Mononuclear cell (primary cell): Measurements from ENCODE around the gene RAMACL. TPM values are rescaled to one million over a fixed set of nuclear protein-coding genes. Genes with fewer than 3 reads are reported as not detected.

Source experiments
- H3K27me3 ChIP-seq: 2 replicates; pipeline ENCODE4 v1.6.0; 2011; ENCODE audit warnings: low read length, control low read depth; ENCODE audit not compliant: insufficient read depth
- H3K4me1 ChIP-seq: 2 replicates; pipeline ENCODE4 v1.5.1; 2011; ENCODE audit warnings: mild to moderate bottlenecking, low read length, control low read depth; ENCODE audit not compliant: insufficient read depth
- H3K4me3 ChIP-seq: 2 replicates; pipeline ENCODE4 v1.5.1; 2011; ENCODE audit warnings: mild to moderate bottlenecking, low read length, moderate library complexity
- H3K9me3 ChIP-seq: 2 replicates; pipeline ENCODE4 v1.5.1; 2011; ENCODE audit warnings: low read depth, mild to moderate bottlenecking, control low read depth, low read length
- total RNA-seq: library from RNA; depleted of rRNA; stranded (reverse); fragments of >200 nt; gene quantifications from one replicate; pipeline ENCODE4 v1.2.3, GENCODE V29; 2012

Gene RAMACL
- total RNA-seq, 1 donor, result 0.73 TPM

GRCh38 chr6:166610069-166610468, 23.6 kb upstream of the RAMACL start:
- H3K4me1 ChIP-seq, result no peaks in the 10 kb centered on the region
- no peaks in the 10 kb centered on the region for H3K9me3 ChIP-seq
- H3K27me3 ChIP-seq, result no peaks in the 10 kb centered on the region
- H3K4me3 ChIP-seq, result no peak overlapping the region

GRCh38 chr6:166608774-166609173, 22.3 kb upstream of the RAMACL start:
- no peaks in the 10 kb centered on the region for H3K27me3 ChIP-seq
- H3K4me3 ChIP-seq, result no peak overlapping the region
- H3K9me3 ChIP-seq, result no peaks in the 10 kb centered on the region
- H3K4me1 ChIP-seq, result no peaks in the 10 kb centered on the region

- H3K27me3 ChIP-seq, result no peaks in the 10 kb centered on the region
- H3K9me3 ChIP-seq, result no peaks in the 10 kb centered on the region
- H3K4me3 ChIP-seq, result no peak overlapping the region
- H3K4me1 ChIP-seq, result no peaks in the 10 kb centered on the region
Measured at GRCh38 chr6:166605752-166606151, 19.3 kb upstream of the RAMACL start.

- Histone ChIP-seq H3K4me3 (no peak overlapping the region), H3K9me3 (no peaks in the 10 kb centered on the region), H3K4me1 (peaks cover under 1% of the 10 kb centered on the region), H3K27me3 (no peaks in the 10 kb centered on the region)
Measured at GRCh38 chr6:166604911-166605310, 18.4 kb upstream of the RAMACL start.

GRCh38 chr6:166604328-166604727, 17.9 kb upstream of the RAMACL start:
- H3K9me3 ChIP-seq, result no peaks in the 10 kb centered on the region
- H3K27me3 ChIP-seq, result no peaks in the 10 kb centered on the region
- peaks cover 6% of the 10 kb centered on the region for H3K4me1 ChIP-seq
- no peak overlapping the region for H3K4me3 ChIP-seq

GRCh38 chr6:166603043-166603690, 16.7 kb upstream of the RAMACL start:
- peaks cover 18% of the 10 kb centered on the region for H3K4me1 ChIP-seq
- no peak overlapping the region for H3K4me3 ChIP-seq
- no peaks in the 10 kb centered on the region for H3K9me3 ChIP-seq
- H3K27me3 ChIP-seq, result no peaks in the 10 kb centered on the region

- Histone ChIP-seq H3K27me3 (no peaks in the 10 kb centered on the region), H3K9me3 (no peaks in the 10 kb centered on the region), H3K4me3 (no peak overlapping the region), H3K4me1 (peaks cover 24% of the 10 kb centered on the region)
Measured at GRCh38 chr6:166601956-166602355, 15.5 kb upstream of the RAMACL start.

- Histone ChIP-seq H3K4me3 (no peak overlapping the region), H3K4me1 (peaks cover 24% of the 10 kb centered on the region), H3K27me3 (no peaks in the 10 kb centered on the region), H3K9me3 (no peaks in the 10 kb centered on the region)
Measured at GRCh38 chr6:166600931-166601330, 14.5 kb upstream of the RAMACL start.

- Histone ChIP-seq H3K27me3 (no peaks in the 10 kb centered on the region), H3K4me3 (no peak overlapping the region), H3K9me3 (no peaks in the 10 kb centered on the region), H3K4me1 (peaks cover 24% of the 10 kb centered on the region)
Measured at GRCh38 chr6:166599205-166599604, 12.7 kb upstream of the RAMACL start.

- no peak overlapping the region for H3K4me3 ChIP-seq
- no peaks in the 10 kb centered on the region for H3K9me3 ChIP-seq
- H3K27me3 ChIP-seq, result no peaks in the 10 kb centered on the region
- H3K4me1 ChIP-seq, result peaks cover 24% of the 10 kb centered on the region
Measured at GRCh38 chr6:166598441-166599138, 12.1 kb upstream of the RAMACL start.

GRCh38 chr6:166597711-166598440, 11.4 kb upstream of the RAMACL start:
- Histone ChIP-seq H3K4me1 (peaks cover 24% of the 10 kb centered on the region), H3K4me3 (no peak overlapping the region), H3K9me3 (no peaks in the 10 kb centered on the region), H3K27me3 (no peaks in the 10 kb centered on the region)

GRCh38 chr6:166596776-166597507, 10.5 kb upstream of the RAMACL start:
- Histone ChIP-seq H3K4me1 (peaks cover 24% of the 10 kb centered on the region), H3K9me3 (no peaks in the 10 kb centered on the region), H3K4me3 (no peak overlapping the region), H3K27me3 (no peaks in the 10 kb centered on the region)

GRCh38 chr6:166595949-166596348, 9.5 kb upstream of the RAMACL start:
- Histone ChIP-seq H3K9me3 (no peaks in the 10 kb centered on the region), H3K4me3 (no peak overlapping the region), H3K4me1 (peaks cover 24% of the 10 kb centered on the region), H3K27me3 (no peaks in the 10 kb centered on the region)

GRCh38 chr6:166595061-166595780, 8.7 kb upstream of the RAMACL start:
- Histone ChIP-seq H3K4me3 (no peak overlapping the region), H3K4me1 (peaks cover 29% of the 10 kb centered on the region), H3K9me3 (no peaks in the 10 kb centered on the region), H3K27me3 (no peaks in the 10 kb centered on the region)
